ENCODE measurements around the gene CSTF1. TPM values are rescaled to one million over a fixed set of nuclear protein-coding genes. Genes with fewer than 3 reads are reported as not detected.

The CSTF1 gene
- total RNA-seq, 1 experiment from 2014 or later: 44.5 TPM

DNA sequence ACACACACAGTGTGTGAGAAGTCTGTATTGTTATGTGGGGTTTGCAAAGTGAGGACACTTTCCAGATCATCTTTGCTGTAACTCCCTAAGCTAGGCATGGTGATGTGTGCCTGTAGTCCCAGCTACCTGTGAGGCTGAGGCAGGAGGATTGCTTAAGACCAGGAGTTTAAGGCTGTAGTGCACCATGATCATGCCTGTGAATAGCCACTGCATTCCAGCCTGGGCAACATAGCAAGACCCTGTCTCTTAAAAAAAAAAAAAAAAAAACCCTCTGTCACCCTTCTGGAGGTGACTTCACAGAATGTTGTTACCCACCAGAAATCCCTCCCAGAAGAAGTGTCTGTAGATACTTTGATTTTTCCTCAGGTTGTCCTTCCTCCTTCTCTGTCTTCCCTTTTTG is 34.5 kb downstream of the CSTF1 start:
- H3K9me3 ChIP-seq (ENCODE audit: control insufficient read depth in 1 of 2, insufficient read depth in 1 of 2, low read depth in 1 of 2, low read length in 2 of 2): no peaks in the 10 kb centered on the region
- no peak overlapping the region for H3K4me3 ChIP-seq (replicated peaks in 1 of 2; ENCODE audit: low read depth in 1 of 2, low read length in 2 of 2)
- H3K79me2 ChIP-seq (ENCODE audit: insufficient read depth, low read length): no peaks in the 10 kb centered on the region
- H2AFZ ChIP-seq (ENCODE audit: low read depth, low read length, poor library complexity, severe bottlenecking): no peak overlapping the region
- ChIA-PET RAD21 (ENCODE audit: low non-redundant PET in 1 of 2, low total read pairs in 2 of 2, uncharacterized antibody in 2 of 2, unreplicated experiment in 2 of 2) (no interaction called here), POLR2A (no interaction called here), CTCF (no interaction called here)
- no peak for DNase-seq (ENCODE audit: low read depth, low spot score)
- H3K27ac ChIP-seq (ENCODE audit: low read depth, low read length): no peak overlapping the region
- no peaks in the 10 kb centered on the region for H3K36me3 ChIP-seq (ENCODE audit: control insufficient read depth in 1 of 2, insufficient read depth in 2 of 2, low read length in 2 of 2)
- no peak overlapping the region for H3K9ac ChIP-seq (ENCODE audit: low read length)
- H3K4me1 ChIP-seq (ENCODE audit: control insufficient read depth in 1 of 2, insufficient read depth in 2 of 2, low read length in 2 of 2): peaks cover 11 to 24% of the 10 kb centered on the region in 2 experiments
- intact Hi-C loops (cut with micrococcal nuclease): no loop called here
- TF ChIP-seq, protein P1, sequence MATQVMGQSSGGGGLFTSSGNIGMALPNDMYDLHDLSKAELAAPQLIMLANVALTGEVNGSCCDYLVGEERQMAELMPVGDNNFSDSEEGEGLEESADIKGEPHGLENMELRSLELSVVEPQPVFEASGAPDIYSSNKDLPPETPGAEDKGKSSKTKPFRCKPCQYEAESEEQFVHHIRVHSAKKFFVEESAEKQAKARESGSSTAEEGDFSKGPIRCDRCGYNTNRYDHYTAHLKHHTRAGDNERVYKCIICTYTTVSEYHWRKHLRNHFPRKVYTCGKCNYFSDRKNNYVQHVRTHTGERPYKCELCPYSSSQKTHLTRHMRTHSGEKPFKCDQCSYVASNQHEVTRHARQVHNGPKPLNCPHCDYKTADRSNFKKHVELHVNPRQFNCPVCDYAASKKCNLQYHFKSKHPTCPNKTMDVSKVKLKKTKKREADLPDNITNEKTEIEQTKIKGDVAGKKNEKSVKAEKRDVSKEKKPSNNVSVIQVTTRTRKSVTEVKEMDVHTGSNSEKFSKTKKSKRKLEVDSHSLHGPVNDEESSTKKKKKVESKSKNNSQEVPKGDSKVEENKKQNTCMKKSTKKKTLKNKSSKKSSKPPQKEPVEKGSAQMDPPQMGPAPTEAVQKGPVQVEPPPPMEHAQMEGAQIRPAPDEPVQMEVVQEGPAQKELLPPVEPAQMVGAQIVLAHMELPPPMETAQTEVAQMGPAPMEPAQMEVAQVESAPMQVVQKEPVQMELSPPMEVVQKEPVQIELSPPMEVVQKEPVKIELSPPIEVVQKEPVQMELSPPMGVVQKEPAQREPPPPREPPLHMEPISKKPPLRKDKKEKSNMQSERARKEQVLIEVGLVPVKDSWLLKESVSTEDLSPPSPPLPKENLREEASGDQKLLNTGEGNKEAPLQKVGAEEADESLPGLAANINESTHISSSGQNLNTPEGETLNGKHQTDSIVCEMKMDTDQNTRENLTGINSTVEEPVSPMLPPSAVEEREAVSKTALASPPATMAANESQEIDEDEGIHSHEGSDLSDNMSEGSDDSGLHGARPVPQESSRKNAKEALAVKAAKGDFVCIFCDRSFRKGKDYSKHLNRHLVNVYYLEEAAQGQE (IDR thresholded peaks at IDR 0.05; ENCODE audit: low read depth): no peak
- no peak for TF ChIP-seq ZBTB33 (IDR thresholded peaks at IDR 0.05; ENCODE audit: extremely low read depth, insufficient replicate concordance, low read length)
- TF ChIP-seq SIN3A (IDR thresholded peaks at IDR 0.05; ENCODE audit: low read depth): no peak
- TF ChIP-seq, protein P2, sequence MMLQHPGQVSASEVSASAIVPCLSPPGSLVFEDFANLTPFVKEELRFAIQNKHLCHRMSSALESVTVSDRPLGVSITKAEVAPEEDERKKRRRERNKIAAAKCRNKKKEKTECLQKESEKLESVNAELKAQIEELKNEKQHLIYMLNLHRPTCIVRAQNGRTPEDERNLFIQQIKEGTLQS (IDR thresholded peaks at IDR 0.05): no peak
- no peak for TF ChIP-seq JUND (IDR thresholded peaks at IDR 0.05)
- no peak for TF ChIP-seq POLR2A (IDR thresholded peaks at IDR 0.05; ENCODE audit: borderline replicate concordance, extremely low read depth, insufficient read depth, insufficient read length)
- TF ChIP-seq, protein P3, sequence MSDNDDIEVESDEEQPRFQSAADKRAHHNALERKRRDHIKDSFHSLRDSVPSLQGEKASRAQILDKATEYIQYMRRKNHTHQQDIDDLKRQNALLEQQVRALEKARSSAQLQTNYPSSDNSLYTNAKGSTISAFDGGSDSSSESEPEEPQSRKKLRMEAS (IDR thresholded peaks at IDR 0.05): no peak
- TF ChIP-seq CEBPB (IDR thresholded peaks at IDR 0.05; ENCODE audit: low read depth): no peak
- no peak for TF ChIP-seq ZNF274 (IDR thresholded peaks at IDR 0.05; ENCODE audit: low read depth, low read length)
- no peak for TF ChIP-seq SRF (IDR thresholded peaks at IDR 0.05; ENCODE audit: low read depth)
- TF ChIP-seq POLR2AphosphoS5 (IDR thresholded peaks at IDR 0.05; ENCODE audit: low read depth, low read length): no peak
- no peak for TF ChIP-seq ZFX (IDR thresholded peaks at IDR 0.05)
- no peak for TF ChIP-seq CTCF (IDR thresholded peaks at IDR 0.05 in 2 of 3, conservative IDR thresholded peaks at IDR 0.05 in 1 of 3; ENCODE audit: borderline replicate concordance in 1 of 3, insufficient read depth in 1 of 3, low read depth in 2 of 3, low read length in 2 of 3)
- TF ChIP-seq EZH2phosphoT487 (IDR thresholded peaks at IDR 0.05; ENCODE audit: borderline replicate concordance): no peak
- no peak for TF ChIP-seq SP1 (IDR thresholded peaks at IDR 0.05; ENCODE audit: low read depth)
- TF ChIP-seq TCF7L2 (IDR thresholded peaks at IDR 0.05; ENCODE audit: borderline replicate concordance, extremely low read depth, insufficient read depth, insufficient read length): no peak
- no peak for TF ChIP-seq ELF1 (IDR thresholded peaks at IDR 0.05; ENCODE audit: borderline replicate concordance, low read depth)
- ATAC-seq: no peak
- no TSS peak for BruUV-seq (replicated peaks)
- no peaks in the 10 kb centered on the region for H3K27me3 ChIP-seq (ENCODE audit: insufficient read depth, low read length)
- no peaks in the 10 kb centered on the region for H4K20me1 ChIP-seq (ENCODE audit: insufficient read depth)
- H3K4me2 ChIP-seq (ENCODE audit: low read length): no peak overlapping the region
- no peaks in the 10 kb centered on the region for H3K9me2 ChIP-seq (ENCODE audit: insufficient read depth)
